Measurements from ENCODE around the gene RADIL.
A peak's percentile ranks its signal among the peaks of the same experiment; 100 is the strongest.

The RADIL gene

DNA sequence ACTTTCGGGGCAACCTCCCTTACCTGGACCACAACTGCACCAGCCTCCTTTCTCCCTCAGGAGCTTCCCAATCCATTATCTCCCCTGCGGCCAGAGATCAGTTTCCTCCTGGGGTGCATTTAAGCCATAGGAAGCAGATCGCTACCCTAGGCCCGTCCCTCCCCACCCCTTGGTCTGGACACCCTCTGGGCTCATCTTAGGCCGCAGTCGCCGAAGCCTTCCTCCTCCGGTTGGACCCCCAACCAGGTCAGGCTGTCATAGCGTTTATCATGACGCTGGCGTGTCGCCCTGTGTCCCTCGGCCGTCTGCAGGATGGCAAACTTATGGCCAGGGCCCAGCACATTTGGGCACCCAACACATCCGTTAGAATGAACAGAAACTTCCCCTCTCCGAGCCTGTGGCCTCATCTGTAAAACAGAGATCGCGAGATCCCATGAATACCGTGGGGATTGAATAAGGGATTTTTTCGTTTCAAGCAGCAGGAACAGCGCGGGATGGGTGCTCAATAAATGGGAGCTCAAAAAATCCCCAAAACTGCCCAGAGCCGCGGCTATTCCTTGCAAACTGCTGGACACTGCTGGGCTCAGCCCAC, 108.8 kb downstream of the RADIL start:
- peak; percentile 2 to 3 for ATAC-seq

DNA sequence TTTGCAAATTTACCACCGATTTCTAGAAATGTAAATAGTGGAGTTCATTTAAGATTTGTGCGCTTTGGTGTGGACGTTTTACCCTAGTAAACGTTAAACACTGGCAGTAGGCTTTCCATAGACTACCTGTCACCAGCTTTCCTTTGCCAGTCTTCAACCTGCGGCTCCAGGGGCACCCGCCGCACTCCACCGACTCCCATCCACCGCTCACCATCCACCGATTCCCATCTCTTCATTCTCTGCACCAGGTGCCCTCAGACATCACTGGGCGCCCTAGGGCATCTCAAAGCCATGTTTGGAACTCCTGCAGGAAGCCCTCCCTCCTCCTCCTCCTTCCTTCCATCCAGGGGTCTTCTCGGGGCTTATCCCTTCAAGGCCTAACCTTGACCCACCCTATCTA, 109.5 kb downstream of the RADIL start:
- no peak for ATAC-seq

DNA sequence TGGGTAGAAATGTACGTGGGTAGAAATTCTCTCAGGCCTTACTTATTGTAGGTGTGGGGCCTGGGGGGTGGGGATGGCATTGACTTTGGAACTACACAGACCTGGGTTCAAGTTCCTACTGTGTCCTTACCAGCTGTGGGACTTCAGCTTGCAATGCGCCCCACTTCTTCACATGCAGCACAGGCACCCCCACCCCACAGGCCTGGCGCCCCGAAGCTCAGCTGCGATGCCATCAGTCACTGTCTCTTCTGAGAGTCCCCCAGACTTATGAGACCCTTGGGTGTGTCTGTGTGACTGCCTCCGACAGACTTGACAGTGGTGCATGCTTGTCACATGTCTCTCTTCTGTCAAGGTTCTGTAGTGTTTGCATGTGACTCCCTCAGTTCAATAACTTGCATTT, 111.2 kb downstream of the RADIL start:
- no peak for ATAC-seq

DNA sequence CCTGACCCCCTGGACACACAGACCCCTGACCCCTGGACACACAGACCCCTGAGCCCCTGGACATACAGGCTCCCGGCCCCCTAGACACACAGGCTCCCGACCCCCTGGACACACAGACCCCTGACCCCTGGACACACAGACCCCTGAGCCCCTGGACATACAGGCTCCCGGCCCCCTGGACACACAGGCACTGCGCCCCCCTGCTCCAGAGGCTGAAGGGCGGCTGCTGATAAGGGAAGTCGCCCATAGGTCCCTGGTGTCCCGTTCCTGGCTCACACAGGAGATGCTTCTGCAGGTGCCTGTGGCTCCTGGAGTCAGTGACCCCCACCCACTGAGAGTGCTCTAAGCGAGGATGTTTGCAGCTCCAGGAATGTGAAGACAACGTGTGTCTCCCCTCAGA, 111.8 kb downstream of the RADIL start:
- no peak for ATAC-seq

DNA sequence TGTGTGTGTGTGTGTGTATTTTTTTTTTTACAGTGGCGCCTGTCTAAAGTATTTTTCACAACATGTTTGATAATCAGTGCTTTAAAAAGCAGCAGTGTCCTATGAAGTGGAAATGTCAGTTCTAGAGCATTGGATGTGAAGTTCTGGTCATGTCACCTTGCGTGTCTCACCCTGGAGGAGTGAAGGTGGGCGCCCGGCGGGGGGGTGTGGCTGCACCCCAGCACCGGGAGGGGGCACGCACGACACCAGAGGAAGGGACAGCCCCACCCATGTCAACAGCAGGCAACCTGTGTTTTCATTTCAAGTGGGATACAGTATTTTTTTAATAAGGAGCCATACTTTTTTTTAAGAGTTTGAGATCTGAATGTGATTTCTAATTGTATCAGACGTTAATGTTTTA, 112.6 kb downstream of the RADIL start:
- no peak for ATAC-seq

DNA sequence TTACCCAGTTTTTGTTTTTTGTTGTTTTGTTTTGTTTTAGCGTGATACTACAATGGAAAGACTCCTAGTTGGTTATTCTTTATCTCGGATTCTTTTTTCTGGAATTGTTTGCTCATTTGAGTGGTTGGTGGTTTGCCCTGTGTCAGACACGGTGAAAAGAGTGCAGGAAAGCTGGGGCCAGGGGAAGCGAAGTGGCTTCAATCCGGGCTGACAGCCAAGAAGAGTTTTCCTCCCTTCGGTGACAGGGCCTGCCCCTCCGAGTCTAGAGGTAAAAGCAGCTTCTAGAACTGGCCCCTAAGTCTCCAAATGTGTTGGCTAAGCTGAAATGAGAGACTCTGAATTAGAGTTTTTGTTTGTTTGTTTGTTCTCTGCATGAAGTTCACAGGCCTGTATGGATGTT, 113.8 kb downstream of the RADIL start:
- no peak for ATAC-seq

DNA sequence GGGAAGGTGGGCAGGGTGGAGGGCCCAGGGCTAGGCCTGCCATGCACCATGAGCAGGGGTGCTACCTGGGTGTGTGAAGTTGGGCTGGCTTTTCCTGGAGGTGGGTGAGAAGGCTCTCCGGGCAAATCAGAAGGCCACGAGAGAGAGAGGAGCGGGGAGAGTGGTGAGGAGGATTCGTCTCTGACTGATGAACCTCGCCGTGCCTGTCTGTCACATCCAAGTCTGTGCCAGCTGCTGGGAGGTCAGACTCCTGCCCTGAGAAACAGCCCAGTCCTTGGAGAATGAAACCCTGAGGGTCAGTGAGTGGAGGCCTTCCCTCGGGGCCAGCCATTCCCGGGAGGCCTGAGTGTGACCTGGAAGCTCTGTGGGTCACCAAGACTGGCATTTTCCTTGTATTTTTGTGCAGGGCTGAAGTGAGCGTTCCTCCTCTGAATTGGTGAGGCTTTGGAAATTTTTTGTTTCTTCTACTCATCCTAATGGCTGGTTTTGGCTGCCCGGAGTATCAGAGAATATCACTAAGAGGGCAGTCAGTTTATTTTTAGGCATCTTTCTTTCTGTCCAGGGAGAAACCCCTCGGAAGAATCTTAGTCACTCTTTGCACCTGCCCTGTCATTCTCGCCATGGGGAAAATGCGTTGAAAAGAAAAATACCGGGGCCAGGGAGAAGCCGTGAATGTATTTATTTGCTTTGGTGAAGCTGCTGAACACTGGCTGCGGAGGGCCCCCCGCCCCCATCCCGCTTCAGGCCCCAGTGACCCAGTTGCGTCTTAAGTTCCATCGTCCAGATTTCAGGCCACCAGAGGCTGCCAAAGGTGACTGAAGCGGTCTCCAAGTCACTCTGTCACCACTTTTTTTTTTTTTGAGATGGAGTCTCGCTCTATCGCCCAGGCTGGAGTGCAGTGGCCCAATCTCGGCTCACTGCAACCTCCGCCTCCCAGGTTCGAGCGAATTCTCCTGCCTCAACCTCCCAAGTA, 114.6 kb downstream of the RADIL start:
- no peak for ATAC-seq

DNA sequence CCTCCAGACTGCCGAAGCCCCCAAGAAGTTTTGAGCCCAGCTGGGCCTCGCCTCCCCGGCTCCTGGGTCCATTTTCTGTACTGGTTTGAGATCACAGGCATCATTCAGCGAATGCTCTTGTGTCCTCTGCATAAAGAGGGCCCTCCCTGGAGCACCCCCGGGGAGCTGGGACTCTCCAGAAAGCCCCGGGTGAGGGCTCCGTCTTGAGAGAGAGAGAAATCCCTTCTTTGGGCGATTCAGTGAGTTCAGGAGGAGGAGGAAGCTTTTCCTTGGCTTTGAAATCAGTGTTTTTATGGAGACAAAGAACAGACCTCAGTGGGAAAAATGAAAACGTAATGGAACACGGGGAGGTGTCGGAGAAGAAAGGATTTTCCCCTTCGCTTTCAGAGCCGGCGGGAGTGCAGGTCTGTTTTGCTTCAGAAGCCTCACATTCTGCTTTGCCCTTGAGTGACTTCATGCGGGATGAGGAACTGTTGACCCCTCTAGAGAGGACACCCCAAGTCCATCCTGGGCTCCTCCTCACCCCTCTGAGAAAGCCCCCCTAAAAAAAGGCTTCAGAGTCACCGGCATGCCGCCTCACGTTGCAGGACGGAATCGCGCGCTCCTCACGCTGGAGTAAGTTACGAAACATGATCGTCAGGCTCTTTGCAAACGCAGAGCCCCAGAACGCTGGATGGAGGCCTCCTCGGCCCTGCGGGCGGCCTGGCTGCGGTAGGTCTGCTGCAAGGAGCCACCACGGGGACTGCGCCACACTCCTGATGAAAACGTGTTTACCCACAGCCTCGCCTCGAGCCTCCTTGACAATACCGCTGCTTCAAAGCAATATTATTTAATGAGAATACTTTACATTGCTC, 116.6 kb downstream of the RADIL start:
- ATAC-seq: no peak

DNA sequence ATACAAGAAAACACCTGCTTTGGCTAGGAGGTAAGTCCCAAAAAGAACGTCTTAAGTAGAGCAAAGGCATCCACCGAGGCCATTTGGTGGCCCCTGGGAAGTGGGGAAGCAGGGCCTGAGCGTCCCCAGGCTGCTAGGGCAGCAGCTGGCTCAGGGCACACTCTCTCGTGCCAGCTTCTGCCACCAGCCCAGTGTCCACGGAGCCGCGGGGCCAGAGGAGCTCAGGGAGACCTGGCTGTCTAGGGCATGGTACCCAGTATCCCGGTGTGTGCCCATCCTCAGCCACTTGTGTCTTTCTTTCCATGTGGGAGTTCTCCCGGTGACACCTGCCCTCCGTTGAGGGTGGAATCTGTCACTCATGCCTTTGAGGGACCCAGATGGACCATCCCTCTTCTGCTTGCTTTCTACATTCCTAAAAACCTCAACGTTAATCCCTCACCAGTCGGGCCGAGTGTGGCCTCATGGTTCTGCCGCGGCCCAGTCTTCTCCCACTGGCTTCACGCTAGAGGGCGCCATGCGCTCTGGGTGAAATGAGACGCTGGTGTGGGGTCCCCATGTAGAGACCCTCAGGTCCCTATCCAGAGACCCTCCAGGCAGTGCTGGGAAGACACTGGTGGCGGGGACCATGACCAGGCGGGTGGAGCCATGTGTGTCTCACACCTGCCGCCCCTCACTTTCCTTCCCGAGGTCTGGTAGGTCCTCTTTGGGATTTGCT, 117.6 kb downstream of the RADIL start:
- no peak for ATAC-seq

DNA sequence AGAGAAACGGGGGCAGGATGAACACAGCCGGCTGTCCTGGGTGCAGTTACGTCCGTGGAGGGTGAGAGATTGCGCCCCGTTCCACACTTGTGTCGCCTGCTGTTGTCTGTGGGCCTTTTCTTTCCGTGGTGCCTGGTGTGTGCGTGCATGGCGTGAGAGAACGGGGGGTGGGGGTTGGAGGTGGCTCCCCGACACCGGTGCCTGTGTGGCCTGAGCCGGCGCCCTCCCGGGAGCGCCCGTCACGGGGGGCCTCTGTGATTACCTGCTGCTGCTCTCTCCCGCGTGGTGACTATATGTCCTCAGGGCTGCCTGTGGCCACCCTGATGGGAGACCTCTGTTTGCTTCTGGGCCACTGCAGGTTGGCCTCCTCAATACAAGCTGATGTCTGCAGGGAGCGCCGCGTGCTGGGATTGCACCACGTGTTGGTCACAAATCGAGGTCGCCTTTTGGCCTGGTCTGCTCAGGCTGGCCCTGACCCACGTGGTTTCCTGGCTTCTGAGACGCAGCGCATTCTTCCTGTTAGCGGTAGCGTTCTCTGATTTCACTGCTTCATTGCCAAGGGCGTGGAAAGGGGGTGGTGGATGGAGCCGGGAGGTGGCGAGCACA, 119.0 kb downstream of the RADIL start:
- ATAC-seq: no peak

DNA sequence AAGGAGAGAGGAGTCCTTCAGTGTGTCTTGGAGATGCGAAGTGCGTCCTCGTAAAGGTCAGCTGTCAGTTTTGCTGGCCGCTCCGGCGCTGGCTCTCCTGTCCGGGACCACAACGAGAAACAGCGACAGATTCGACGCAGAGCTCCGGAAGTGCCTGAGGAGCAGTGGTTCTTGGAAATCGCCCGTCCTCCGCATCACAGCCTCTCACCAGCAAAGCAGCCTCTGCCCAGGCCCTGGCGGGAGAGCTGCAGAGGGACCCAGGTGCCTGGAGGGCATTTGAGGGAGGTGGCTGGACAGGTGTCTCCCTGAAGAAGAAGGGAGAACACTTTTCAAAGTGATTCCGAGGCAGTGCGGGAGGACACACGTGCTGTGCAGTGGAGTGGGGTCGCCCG, 119.7 kb downstream of the RADIL start:
- ATAC-seq: no peak

DNA sequence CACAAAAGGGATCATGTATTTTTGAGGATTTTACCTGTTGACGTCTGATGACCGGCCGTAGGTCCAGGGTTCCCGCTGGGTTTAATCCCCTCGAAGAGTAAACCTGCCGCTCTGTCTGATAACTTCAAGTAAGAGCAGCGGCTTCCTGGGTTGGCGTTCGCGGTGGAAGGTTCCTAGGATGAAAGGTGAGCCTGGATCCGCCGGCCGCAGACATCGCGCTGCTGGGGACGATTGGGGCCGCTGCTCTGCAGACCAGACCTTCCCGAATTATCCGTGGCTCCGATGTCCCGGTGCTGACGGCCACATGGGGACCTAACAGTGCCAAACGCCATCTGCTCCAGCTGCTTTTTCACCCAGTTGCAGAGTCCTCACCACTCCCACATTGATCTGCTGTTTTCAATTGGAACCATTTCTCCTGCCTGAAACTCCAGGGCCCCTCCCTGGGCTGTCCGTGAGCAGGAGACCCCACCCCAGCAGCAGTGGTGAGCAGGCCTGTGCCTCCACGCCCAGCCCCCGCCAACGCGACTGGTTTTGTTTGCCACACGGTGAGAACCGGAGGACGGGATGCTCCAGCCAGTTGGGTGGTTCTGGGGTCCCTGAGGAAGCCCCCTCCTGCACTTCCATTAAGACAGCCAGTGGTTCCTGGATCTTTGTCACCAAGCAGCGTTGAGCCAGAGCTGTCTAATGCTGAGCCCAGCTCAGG, 120.3 kb downstream of the RADIL start:
- ATAC-seq: no peak

DNA sequence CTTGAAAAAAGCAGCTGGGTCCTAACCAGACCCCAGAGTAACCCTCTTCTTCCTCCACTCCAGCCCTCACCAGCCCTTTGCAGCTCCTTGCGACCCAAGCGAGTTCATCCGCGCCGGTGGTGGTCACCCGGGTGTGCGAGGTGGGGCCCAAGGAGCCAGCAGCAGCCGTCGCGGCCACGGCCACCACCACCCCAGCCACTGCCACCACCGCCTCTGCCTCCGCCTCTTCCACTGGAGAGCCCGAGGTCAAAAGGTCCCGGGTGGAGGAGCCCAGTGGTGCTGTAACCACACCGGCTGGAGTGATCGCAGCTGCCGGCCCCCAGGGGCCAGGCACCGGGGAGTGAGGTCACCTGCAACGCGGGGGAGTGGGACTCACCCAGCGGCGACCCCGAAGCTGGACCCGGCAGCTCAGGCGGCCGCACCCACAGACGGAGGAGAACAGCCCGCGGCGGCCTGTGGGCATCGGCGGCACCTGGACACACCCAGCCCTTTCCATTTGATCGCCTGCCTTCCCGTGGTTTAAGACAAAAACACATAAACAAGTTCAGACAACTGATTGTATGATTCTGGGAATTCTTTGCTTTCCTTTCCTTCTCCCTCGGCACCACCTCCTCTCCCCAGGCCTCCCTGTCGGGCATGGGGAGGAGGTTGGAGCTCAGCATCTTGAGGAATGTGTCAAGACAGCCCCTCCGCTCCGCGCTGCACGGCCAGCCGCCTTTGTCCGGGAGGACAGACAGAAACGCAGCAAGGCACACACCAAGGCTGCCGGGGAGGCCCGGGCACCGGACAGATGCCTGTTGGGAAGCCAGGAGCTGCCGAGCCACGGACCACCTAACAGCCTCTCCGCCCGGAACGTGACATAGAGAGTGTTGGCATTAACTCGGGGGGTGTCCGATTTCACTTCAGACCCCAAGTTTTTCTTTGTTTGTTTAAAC, 121.1 kb downstream of the RADIL start:
- ATAC-seq: no peak

DNA sequence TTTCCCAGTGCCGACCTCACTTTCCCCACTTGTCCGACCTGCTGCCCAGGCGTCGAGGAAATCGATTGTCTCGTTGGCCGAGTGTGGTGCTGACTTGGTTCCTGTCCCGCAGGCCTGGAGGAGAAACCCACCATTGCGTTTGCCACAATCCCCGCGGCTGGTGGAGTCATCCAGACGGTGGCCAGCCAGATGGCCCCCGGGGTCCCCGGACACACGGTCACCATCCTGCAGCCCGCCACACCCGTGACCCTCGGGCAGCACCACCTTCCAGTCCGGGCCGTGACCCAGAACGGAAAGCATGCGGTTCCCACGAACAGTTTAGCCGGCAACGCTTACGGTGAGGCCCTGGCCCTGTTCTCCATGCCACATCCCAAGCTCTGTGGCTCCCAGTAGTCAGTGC, 122.6 kb downstream of the RADIL start:
- ATAC-seq: no peak

DNA sequence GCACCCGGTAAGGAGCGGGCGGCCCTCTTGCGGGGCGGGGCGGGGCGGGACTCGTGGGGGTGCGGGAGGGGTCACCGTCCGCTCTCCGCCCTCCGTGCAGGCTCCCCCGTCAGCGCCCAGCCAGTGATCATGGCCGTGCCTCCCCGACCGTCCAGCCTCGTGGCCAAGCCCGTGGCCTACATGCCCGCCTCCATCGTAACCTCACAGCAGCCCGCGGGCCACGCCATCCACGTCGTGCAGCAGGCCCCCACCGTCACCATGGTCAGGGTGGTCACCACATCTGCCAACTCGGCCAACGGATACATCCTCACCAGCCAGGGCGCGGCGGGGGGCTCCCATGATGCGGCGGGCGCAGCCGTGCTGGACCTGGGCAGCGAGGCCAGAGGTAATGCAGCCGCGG, 124.3 kb downstream of the RADIL start:
- no peak for ATAC-seq

DNA sequence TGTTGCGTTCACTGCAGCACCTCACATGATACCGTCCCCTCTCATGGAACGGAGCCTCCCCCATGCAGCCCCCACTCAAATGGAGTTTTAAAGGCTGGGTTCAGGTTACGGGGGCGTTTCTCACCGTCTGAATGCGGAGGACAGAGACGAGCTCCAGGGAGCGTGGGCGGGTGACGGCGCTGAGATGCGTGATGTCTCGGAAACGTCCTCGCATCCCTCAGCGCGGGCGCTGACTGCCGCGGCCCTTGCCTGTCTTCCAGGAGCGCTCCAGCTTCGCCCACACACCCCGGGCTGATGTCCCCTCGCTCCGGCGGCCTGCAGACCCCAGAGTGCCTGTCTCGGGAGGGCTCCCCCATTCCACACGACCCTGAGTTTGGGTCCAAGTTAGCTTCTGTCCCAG, 124.7 kb downstream of the RADIL start:
- ATAC-seq: no peak

DNA sequence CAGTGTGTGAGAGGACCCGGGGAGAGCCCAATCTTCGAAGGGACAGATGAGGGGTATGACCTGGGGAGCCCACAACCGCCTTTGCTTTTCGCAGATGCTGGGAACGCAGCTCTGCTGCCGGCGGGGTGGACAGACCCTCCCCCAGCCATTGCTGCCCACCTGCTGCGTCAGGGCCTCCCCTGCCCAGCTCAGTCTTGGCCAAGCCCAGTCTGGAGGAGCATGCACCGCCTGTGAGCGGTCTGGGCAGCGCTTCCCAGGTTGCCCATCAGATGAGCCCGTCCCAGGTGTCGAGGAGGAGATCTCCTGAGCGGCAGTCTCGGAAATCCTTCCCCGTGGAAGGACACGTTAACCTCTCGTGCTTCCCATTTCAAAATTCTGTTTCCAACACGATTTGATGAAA, 125.4 kb downstream of the RADIL start:
- no peak for ATAC-seq

DNA sequence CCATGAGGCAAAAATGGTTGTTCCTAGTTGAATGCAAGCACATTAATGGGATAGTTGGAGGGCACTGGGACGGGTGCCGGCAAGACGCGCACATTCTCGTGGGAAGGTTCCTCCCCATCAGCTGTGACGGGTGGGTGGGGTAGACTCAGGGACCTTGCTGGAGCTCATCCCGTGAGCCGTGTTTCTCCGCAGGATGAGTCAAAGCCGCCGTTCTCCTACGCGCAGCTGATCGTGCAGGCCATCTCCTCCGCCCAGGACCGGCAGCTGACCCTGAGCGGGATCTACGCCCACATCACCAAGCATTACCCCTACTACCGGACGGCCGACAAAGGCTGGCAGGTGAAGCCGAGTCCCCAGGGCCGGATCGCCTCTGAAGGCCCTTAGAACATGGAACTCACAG, 128.5 kb downstream of the RADIL start:
- ATAC-seq: no peak

DNA sequence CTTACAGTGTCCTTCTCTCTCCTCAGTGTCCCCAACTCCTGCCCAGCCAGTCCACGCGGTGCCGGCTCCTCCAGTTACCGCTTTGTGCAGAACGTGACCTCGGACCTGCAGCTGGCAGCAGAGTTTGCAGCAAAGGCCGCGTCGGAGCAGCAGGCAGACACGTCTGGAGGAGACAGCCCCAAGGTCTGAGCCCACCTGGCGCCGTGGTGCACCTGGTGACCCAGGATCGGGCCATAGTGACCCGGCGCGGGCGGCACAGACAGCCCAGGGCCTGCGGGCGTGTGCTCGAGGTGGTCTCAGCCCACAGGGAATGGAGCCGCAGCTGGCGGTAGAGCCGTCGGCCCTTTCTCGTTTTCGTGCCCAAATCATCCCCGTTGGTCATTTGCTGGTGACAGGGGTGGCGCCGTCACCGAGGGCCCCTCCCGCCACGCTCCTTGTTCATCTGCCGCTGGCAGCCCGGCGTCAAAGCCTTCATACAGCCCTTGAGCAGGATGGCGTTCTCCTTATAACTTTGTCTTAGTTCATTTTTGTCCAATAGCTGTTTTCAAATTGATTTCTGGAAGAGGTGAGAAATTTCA, 129.0 kb downstream of the RADIL start:
- ATAC-seq: no peak
